Measurements from ENCODE around the gene MAPT.
"Not testable (repeated sequence)": the region's sequence is repeated elsewhere in the genome, so short reads cannot be mapped to it uniquely, and the experiment has no call there.

MAPT gene

DNA sequence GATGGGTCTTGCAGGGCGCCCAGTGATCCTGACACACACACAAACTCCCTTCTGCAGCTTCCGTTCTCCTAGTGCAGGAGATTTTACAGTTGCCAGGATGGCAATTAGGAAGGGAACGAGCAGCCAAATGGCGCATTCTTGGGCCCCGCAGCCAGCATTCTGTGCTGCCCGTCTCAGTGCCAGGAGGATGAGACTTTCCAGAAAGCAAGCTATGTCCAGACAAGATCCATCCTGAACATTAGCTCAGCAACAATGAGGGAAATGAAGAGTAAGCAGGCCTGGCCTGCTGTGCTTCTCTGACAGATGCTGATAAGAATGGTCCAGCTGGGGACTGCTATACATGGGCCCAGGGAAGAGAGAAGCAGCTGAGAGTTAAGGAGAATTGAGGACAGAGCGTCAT lies 33.2 kb upstream of the MAPT start:
- peaks cover 2% of the 10 kb centered on the region for H3K4me1 ChIP-seq (ENCODE audit: control insufficient read depth, insufficient read depth, low read depth, low read length)
- 91% methylated on average over 7 of the region's 7 CpGs for WGBS
- H3K27ac ChIP-seq (ENCODE audit: low read length, poor library complexity, severe bottlenecking), result no peak overlapping the region
- no peak overlapping the region for H2BK12ac ChIP-seq (ENCODE audit: low read length in 2 of 2)
- H2AK5ac ChIP-seq (ENCODE audit: low read length, severe bottlenecking), result no peak overlapping the region
- H3K4me3 ChIP-seq (ENCODE audit: insufficient read depth in 1 of 2, low read depth in 1 of 2, low read length in 2 of 2), result no peak overlapping the region
- H2BK5ac ChIP-seq (ENCODE audit: low read depth, low read length, poor library complexity, severe bottlenecking), result no peak overlapping the region
- no peak overlapping the region for H2BK120ac ChIP-seq (ENCODE audit: low read depth, low read length)
- H4K91ac ChIP-seq (ENCODE audit: low read length), result no peak overlapping the region
- H3K9me3 ChIP-seq (ENCODE audit: control insufficient read depth, low read length), result no peaks in the 10 kb centered on the region
- no peak overlapping the region for H3K4ac ChIP-seq (ENCODE audit: low read depth in 1 of 2, low read length in 2 of 2)
- H3K79me1 ChIP-seq (replicated peaks; ENCODE audit: low read length, poor library complexity, severe bottlenecking), result no peaks in the 10 kb centered on the region
- H3K36me3 ChIP-seq (ENCODE audit: control insufficient read depth in 1 of 2, insufficient read depth in 2 of 2, low read depth in 1 of 2, low read length in 2 of 2), result no peaks in the 10 kb centered on the region
- no peak overlapping the region for H4K8ac ChIP-seq (ENCODE audit: low read length)
- H3K4me2 ChIP-seq (ENCODE audit: low read length, poor library complexity, severe bottlenecking), result no peak overlapping the region
- peaks cover 15 to 63% of the 10 kb centered on the region in 2 experiments for H3K27me3 ChIP-seq (ENCODE audit: control insufficient read depth in 1 of 2, insufficient read depth in 1 of 2, low read length in 2 of 2)
- H3K18ac ChIP-seq (ENCODE audit: low read depth in 1 of 2, low read length in 2 of 2), result no peak overlapping the region
- no peak overlapping the region for H3K9ac ChIP-seq (ENCODE audit: low read length)
- no peak overlapping the region for H2AFZ ChIP-seq (ENCODE audit: low read depth, low read length)
- H3K23ac ChIP-seq (ENCODE audit: low read length in 2 of 2), result no peak overlapping the region
- H3K14ac ChIP-seq (ENCODE audit: low read length in 2 of 2), result no peak overlapping the region
- DNase-seq, result no peak
- H2BK15ac ChIP-seq (ENCODE audit: low read depth, poor library complexity, severe bottlenecking), result no peak overlapping the region

DNA sequence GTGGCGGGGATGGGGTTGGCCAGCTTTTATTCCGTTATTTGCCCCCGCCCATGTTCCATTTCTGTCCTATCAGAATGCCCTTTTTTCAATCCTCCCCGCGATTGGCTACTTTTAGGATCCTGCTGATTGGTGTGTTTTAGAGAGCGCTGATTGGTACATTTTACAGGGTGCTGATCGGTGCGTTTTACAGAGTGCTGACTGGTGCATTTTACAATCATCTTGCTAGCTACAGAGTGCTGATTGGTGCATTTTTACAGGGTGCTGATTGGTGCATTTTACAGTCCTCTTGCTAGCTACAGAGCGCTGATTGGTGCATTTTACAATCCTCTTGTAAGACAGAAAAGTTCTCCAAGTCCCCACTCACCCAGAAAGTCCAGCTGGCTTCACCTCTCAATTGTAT lies 32.2 kb upstream of the MAPT start:
- not testable (repeated sequence) for H2BK12ac ChIP-seq (ENCODE audit: low read length in 2 of 2); H3K36me3 ChIP-seq (ENCODE audit: control insufficient read depth in 1 of 2, insufficient read depth in 2 of 2, low read depth in 1 of 2, low read length in 2 of 2); H3K23ac ChIP-seq (ENCODE audit: low read length in 2 of 2); H2AFZ ChIP-seq (ENCODE audit: low read depth, low read length); H4K8ac ChIP-seq (ENCODE audit: low read length); H3K79me1 ChIP-seq (replicated peaks; ENCODE audit: low read length, poor library complexity, severe bottlenecking); H3K4me3 ChIP-seq (ENCODE audit: insufficient read depth in 1 of 2, low read depth in 1 of 2, low read length in 2 of 2); H4K91ac ChIP-seq (ENCODE audit: low read length); H3K14ac ChIP-seq (ENCODE audit: low read length in 2 of 2); H3K27ac ChIP-seq (ENCODE audit: low read length, poor library complexity, severe bottlenecking); H3K18ac ChIP-seq (ENCODE audit: low read depth in 1 of 2, low read length in 2 of 2); H2BK15ac ChIP-seq (ENCODE audit: low read depth, poor library complexity, severe bottlenecking); H3K4ac ChIP-seq (ENCODE audit: low read depth in 1 of 2, low read length in 2 of 2); H2BK120ac ChIP-seq (ENCODE audit: low read depth, low read length); H2BK5ac ChIP-seq (ENCODE audit: low read depth, low read length, poor library complexity, severe bottlenecking); H3K9ac ChIP-seq (ENCODE audit: low read length); H3K4me1 ChIP-seq (ENCODE audit: control insufficient read depth, insufficient read depth, low read depth, low read length); H3K9me3 ChIP-seq (ENCODE audit: control insufficient read depth, low read length); H3K4me2 ChIP-seq (ENCODE audit: low read length, poor library complexity, severe bottlenecking); DNase-seq; H2AK5ac ChIP-seq (ENCODE audit: low read length, severe bottlenecking)
- 83% methylated on average over 5 of the region's 9 CpGs for WGBS
- H3K27me3 ChIP-seq (ENCODE audit: control insufficient read depth in 1 of 2, insufficient read depth in 1 of 2, low read length in 2 of 2), result peaks cover 21 to 66% of the 10 kb centered on the region in 2 experiments

GRCh38 chr17:45863857-45864654 lies 30.3 kb upstream of the MAPT start:
- H4K91ac ChIP-seq (ENCODE audit: low read length), result no peak overlapping the region
- H3K14ac ChIP-seq (ENCODE audit: low read length in 2 of 2), result no peak overlapping the region
- no peak overlapping the region for H2BK12ac ChIP-seq (ENCODE audit: low read length in 2 of 2)
- H3K9ac ChIP-seq (ENCODE audit: low read length), result no peak overlapping the region
- no peak overlapping the region for H3K23ac ChIP-seq (ENCODE audit: low read length in 2 of 2)
- H3K79me1 ChIP-seq (replicated peaks; ENCODE audit: low read length, poor library complexity, severe bottlenecking), result no peaks in the 10 kb centered on the region
- no peak overlapping the region for H3K4me2 ChIP-seq (ENCODE audit: low read length, poor library complexity, severe bottlenecking)
- no peak overlapping the region for H2BK120ac ChIP-seq (ENCODE audit: low read depth, low read length)
- WGBS, result 52% methylated on average over 6 of the region's 6 CpGs
- H3K4me1 ChIP-seq (ENCODE audit: control insufficient read depth, insufficient read depth, low read depth, low read length), result no peaks in the 10 kb centered on the region
- H3K36me3 ChIP-seq (ENCODE audit: control insufficient read depth in 1 of 2, insufficient read depth in 2 of 2, low read depth in 1 of 2, low read length in 2 of 2), result no peaks in the 10 kb centered on the region
- DNase-seq, result no peak
- H3K4ac ChIP-seq (ENCODE audit: low read depth in 1 of 2, low read length in 2 of 2), result no peak overlapping the region
- H3K27ac ChIP-seq (ENCODE audit: low read length, poor library complexity, severe bottlenecking), result no peak overlapping the region
- no peak overlapping the region for H3K18ac ChIP-seq (ENCODE audit: low read depth in 1 of 2, low read length in 2 of 2)
- H4K8ac ChIP-seq (ENCODE audit: low read length), result no peak overlapping the region
- H2AK5ac ChIP-seq (ENCODE audit: low read length, severe bottlenecking), result no peak overlapping the region
- H2BK5ac ChIP-seq (ENCODE audit: low read depth, low read length, poor library complexity, severe bottlenecking), result no peak overlapping the region
- no peak overlapping the region for H3K4me3 ChIP-seq (ENCODE audit: insufficient read depth in 1 of 2, low read depth in 1 of 2, low read length in 2 of 2)
- no peaks in the 10 kb centered on the region for H3K9me3 ChIP-seq (ENCODE audit: control insufficient read depth, low read length)
- H3K27me3 ChIP-seq (ENCODE audit: control insufficient read depth in 1 of 2, insufficient read depth in 1 of 2, low read length in 2 of 2), result peaks cover 23 to 62% of the 10 kb centered on the region in 2 experiments
- H2AFZ ChIP-seq (ENCODE audit: low read depth, low read length), result no peak overlapping the region
- no peak overlapping the region for H2BK15ac ChIP-seq (ENCODE audit: low read depth, poor library complexity, severe bottlenecking)

- no peak overlapping the region for H2BK15ac ChIP-seq (ENCODE audit: low read depth, poor library complexity, severe bottlenecking)
- H3K4ac ChIP-seq (ENCODE audit: low read depth in 1 of 2, low read length in 2 of 2), result no peak overlapping the region
- H3K79me1 ChIP-seq (replicated peaks; ENCODE audit: low read length, poor library complexity, severe bottlenecking), result no peaks in the 10 kb centered on the region
- no peak overlapping the region for H3K27ac ChIP-seq (ENCODE audit: low read length, poor library complexity, severe bottlenecking)
- H2BK5ac ChIP-seq (ENCODE audit: low read depth, low read length, poor library complexity, severe bottlenecking), result no peak overlapping the region
- H3K18ac ChIP-seq (ENCODE audit: low read depth in 1 of 2, low read length in 2 of 2), result no peak overlapping the region
- no peak overlapping the region for H3K23ac ChIP-seq (ENCODE audit: low read length in 2 of 2)
- no peak overlapping the region for H3K4me2 ChIP-seq (ENCODE audit: low read length, poor library complexity, severe bottlenecking)
- H3K9ac ChIP-seq (ENCODE audit: low read length), result no peak overlapping the region
- H4K91ac ChIP-seq (ENCODE audit: low read length), result no peak overlapping the region
- H3K36me3 ChIP-seq (ENCODE audit: control insufficient read depth in 1 of 2, insufficient read depth in 2 of 2, low read depth in 1 of 2, low read length in 2 of 2), result no peaks in the 10 kb centered on the region
- no peak overlapping the region for H2BK120ac ChIP-seq (ENCODE audit: low read depth, low read length)
- DNase-seq, result no peak
- no peak overlapping the region for H4K8ac ChIP-seq (ENCODE audit: low read length)
- no peak overlapping the region for H3K14ac ChIP-seq (ENCODE audit: low read length in 2 of 2)
- no peak overlapping the region for H2BK12ac ChIP-seq (ENCODE audit: low read length in 2 of 2)
- H2AK5ac ChIP-seq (ENCODE audit: low read length, severe bottlenecking), result no peak overlapping the region
- H3K4me1 ChIP-seq (ENCODE audit: control insufficient read depth, insufficient read depth, low read depth, low read length), result no peaks in the 10 kb centered on the region
- no peaks in the 10 kb centered on the region for H3K9me3 ChIP-seq (ENCODE audit: control insufficient read depth, low read length)
- H3K27me3 ChIP-seq (ENCODE audit: control insufficient read depth in 1 of 2, insufficient read depth in 1 of 2, low read length in 2 of 2), result peaks cover 35 to 60% of the 10 kb centered on the region in 2 experiments
- no peak overlapping the region for H2AFZ ChIP-seq (ENCODE audit: low read depth, low read length)
- no peak overlapping the region for H3K4me3 ChIP-seq (ENCODE audit: insufficient read depth in 1 of 2, low read depth in 1 of 2, low read length in 2 of 2)
- 86% methylated on average over 4 of the region's 6 CpGs for WGBS
Measured at GRCh38 chr17:45867171-45867570, 27.2 kb upstream of the MAPT start.
